Amniotic epithelial cell (primary cell): ENCODE measurements around the gene ADIPOR1.
"Not testable (repeated sequence)": the region's sequence is repeated elsewhere in the genome, so short reads cannot be mapped to it uniquely, and the experiment has no call there.

Source experiments
- DNase-seq: peaks from one replicate; pipeline ENCODE4 v3.0.0-alpha.2; 2010; ENCODE audit warnings: low read depth

ADIPOR1 gene

DNA sequence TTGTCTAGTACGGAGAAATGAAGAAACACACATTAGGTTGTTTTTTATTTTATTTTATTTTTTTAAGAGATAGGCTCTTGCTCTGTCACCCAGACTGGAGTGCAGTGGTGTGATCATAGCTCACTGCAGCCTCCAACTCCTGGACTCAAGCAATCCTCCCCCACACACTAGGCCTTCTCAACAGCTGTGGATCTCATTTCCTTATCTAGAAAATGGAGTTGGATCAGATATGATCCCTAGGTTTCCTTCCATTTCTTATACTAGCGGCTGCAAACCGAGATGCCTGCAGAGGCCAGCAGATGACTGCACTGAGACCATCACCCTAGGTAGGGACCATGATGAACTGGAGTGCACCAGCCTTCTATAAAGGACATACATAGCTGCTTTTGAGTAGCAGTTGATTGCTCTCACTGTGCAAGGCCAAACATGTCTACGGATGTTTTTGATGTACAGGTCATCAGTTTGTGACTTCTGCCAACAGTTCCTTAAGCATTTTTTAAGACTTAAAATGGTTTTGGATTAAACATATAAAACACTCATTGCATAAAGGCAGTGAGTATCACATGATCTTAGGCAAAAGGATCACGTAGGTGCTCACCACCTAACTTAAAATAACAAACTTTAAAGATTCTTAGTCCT is 19.7 kb downstream of the ADIPOR1 start:
- peak; percentile 19 for DNase-seq

DNA sequence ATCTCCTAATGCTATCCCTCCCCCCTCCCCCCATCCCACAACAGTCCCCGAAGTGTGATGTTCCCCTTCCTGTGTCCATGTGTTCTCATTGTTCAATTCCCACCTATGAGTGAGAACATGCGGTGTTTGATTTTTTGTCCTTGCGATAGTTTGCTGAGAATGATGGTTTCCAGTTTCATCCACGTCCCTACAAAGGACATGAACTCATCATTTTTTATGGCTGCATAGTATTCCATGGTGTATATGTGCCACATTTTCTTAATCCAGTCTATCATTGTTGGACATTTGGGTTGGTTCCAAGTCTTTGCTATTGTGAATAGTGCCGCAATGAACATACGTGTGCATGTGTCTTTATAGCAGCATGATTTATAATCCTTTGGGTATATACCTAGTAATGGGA is 21.7 kb downstream of the ADIPOR1 start:
- DNase-seq: not testable (repeated sequence)

- DNase-seq: no peak
These were observed 22.3 kb downstream of the ADIPOR1 start for GRCh38 chr1:202935844-202936243.

GRCh38 chr1:202934755-202935154 is 23.4 kb downstream of the ADIPOR1 start:
- DNase-seq: no peak

- no peak for DNase-seq
These were observed 25.6 kb downstream of the ADIPOR1 start for GRCh38 chr1:202932476-202932875.

- DNase-seq: peak; percentile 94
These were observed 31.3 kb downstream of the ADIPOR1 start, which contains the start of gene KLHL12 for GRCh38 chr1:202926581-202927491. Gene KLHL12 (minus strand): TSS chr1:202927234. CDS start chr1:202925162, 2,072 bp downstream.

GRCh38 chr1:202923533-202923932 is 34.6 kb downstream of the ADIPOR1 start:
- no peak for DNase-seq

GRCh38 chr1:202919615-202920014 is 38.5 kb downstream of the ADIPOR1 start:
- no peak for DNase-seq

- no peak for DNase-seq
These were observed 43.0 kb downstream of the ADIPOR1 start for GRCh38 chr1:202915146-202915545.

- DNase-seq: not testable (repeated sequence)
These were observed 45.6 kb downstream of the ADIPOR1 start for GRCh38 chr1:202912476-202912875.

GRCh38 chr1:202909494-202909893 is 48.6 kb downstream of the ADIPOR1 start:
- no peak for DNase-seq

GRCh38 chr1:202908998-202909397 is 49.1 kb downstream of the ADIPOR1 start:
- no peak for DNase-seq

DNA sequence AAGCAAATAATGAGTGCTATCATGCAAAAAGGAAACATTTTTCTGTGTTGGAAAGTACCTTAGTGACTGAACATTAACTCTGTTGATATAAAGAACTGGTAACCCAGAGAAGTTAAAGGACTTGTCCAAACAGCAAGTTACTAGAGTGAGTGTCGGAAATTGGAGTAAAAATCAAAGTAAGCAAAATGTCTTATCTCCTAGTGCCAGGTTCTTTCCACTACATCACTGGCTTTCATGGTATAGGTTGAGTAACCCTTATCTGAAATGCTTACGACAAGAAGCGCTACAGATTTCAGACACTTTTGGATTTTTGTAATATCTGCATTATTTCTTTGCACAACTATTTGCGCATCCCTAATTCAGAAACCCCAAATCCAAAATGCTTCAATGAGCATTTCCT is 52.8 kb downstream of the ADIPOR1 start:
- DNase-seq: no peak

- DNase-seq: not testable (repeated sequence)
These were observed 54.3 kb downstream of the ADIPOR1 start for GRCh38 chr1:202903808-202904207.

DNA sequence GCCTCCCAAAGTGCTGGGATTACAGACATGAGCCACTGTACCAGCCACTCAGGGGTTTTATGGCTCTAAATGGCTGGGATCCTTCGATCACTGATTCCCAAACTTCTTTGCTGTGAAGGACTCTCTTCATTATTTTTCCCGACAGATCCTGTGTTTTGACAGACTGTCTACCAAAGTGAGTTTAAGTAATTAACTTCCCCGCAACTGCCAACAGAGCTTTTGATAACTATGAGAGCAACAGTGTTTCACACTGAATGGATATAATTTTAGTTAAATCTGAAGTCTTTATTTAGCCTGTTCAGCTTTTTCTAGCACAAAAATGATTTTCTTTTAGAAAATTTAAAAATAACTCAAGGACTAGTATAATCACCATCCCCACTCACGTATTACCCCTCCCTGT is 56.6 kb downstream of the ADIPOR1 start:
- DNase-seq: no peak

DNA sequence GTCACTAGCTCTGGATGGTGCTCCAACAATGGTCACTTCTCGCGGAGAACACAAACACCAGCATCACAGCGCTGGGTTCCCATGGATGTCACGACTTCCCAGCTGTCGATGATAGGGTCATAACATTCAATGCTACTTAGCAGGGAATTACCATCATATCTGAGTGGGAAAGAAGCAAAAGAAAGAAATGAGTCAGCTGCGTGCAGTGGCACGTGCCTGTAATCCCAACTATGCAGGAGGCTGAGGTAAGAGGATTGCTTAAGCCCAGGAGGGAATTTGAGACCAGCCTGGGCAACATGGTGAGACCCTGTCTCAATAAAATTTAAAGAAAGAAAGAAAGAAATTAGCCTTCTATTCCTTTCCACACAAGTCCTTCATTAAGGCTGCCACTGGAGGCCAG is 65.6 kb downstream of the ADIPOR1 start:
- no peak for DNase-seq
